ENCODE measurements around the gene CHAC1.

- TF ChIP-seq CTCF (IDR thresholded peaks at IDR 0.05; ENCODE audit: insufficient read depth, low read length) = no peak
- TF ChIP-seq POLR2AphosphoS5 (IDR thresholded peaks at IDR 0.05; ENCODE audit: low read depth) = no peak
- no peak for TF ChIP-seq REST (IDR thresholded peaks at IDR 0.05; ENCODE audit: insufficient replicate concordance, low read depth)
- no peak for TF ChIP-seq GABPA (IDR thresholded peaks at IDR 0.05; ENCODE audit: low read depth)
- no peak for TF ChIP-seq SPI1 (IDR thresholded peaks at IDR 0.05; ENCODE audit: borderline replicate concordance, low read depth)
Observed at GRCh38 chr15:40927495-40927872, 25.8 kb upstream of the CHAC1 start.

Data from HL-60 (cell line).